IMR-90 (cell line): ENCODE results near the gene BCAS3. TPM values are rescaled to one million over a fixed set of nuclear protein-coding genes. Genes with fewer than 3 reads are reported as not detected.

Experiments used
- ATAC-seq: fragments of 200-7000 bp; cut with Tn5 transposase; 2 replicates; pipeline ENCODE4 v1.9.1; 2020; ENCODE audit warnings: low read depth, mild to moderate bottlenecking, moderate library complexity
- BruUV-seq: library from RNA; stranded (reverse); fragments of 400-500 nt; replicated peaks from 2 replicates; lab custom pipeline; 2021; lab: Mats Ljungman, UMichigan
- CTCF ChIA-PET: fragments of 300-600 bp; formaldehyde crosslinking; extraction: SDS; loops from one replicate; lab custom pipeline; 2021; ENCODE audit warnings: antibody characterized with exemption; lab: Yijun Ruan, JAX
- POLR2A ChIA-PET: fragments of 300-600 bp; sonication (Branson Sonifier 250); formaldehyde crosslinking; loops from one replicate; lab custom pipeline; 2022; ENCODE audit warnings: antibody characterized with exemption; ENCODE audit not compliant: unreplicated experiment; lab: Charles Lee
- DNase-seq: peaks from one replicate; pipeline ENCODE4 v3.0.0; 2013
- H2AFZ ChIP-seq: replicated peaks from 2 replicates; pipeline ENCODE3; 2013; ENCODE audit warnings: low read length, mild to moderate bottlenecking; ENCODE audit not compliant: poor library complexity
- H2AK5ac ChIP-seq: 2 replicates; pipeline ENCODE4 v1.6.1; 2013; ENCODE audit warnings: low read depth, low read length, inconsistent platforms
- H2AK9ac ChIP-seq: replicated peaks from 2 replicates; pipeline ENCODE3; 2013; ENCODE audit warnings: mild to moderate bottlenecking, low read depth, low read length, moderate library complexity; ENCODE audit not compliant: poor library complexity
- H2BK120ac ChIP-seq: 2 replicates; pipeline ENCODE4 v1.6.1; 2013; ENCODE audit warnings: low read depth, low read length, inconsistent platforms
- H2BK15ac ChIP-seq: 3 replicates; pipeline ENCODE4 v1.6.1; 2013; ENCODE audit warnings: low read depth, low read length, inconsistent platforms
- H2BK20ac ChIP-seq: 2 replicates; pipeline ENCODE4 v1.6.1; 2013; ENCODE audit warnings: low read depth, mild to moderate bottlenecking, inconsistent platforms, low read length, moderate library complexity
- H2BK5ac ChIP-seq: 2 replicates; pipeline ENCODE4 v1.6.1; 2013; ENCODE audit warnings: mild to moderate bottlenecking, low read depth, low read length, inconsistent platforms; ENCODE audit not compliant: poor library complexity, severe bottlenecking
- H3K14ac ChIP-seq: replicated peaks from 2 replicates; pipeline ENCODE4 v1.6.1; 2013; ENCODE audit warnings: low read depth, low read length, inconsistent platforms
- H3K18ac ChIP-seq: 2 replicates; pipeline ENCODE4 v1.6.1; 2013; ENCODE audit warnings: low read depth, low read length, control low read depth
- H3K23ac ChIP-seq: 2 replicates; pipeline ENCODE4 v1.6.1; 2013; ENCODE audit warnings: low read depth, low read length, inconsistent platforms
- H3K27ac ChIP-seq: 2 replicates; pipeline ENCODE4 v1.5.1; 2013; ENCODE audit warnings: mild to moderate bottlenecking, control low read depth, low read length; ENCODE audit not compliant: insufficient read depth
- H3K27me3 ChIP-seq: 2 replicates; pipeline ENCODE4 v1.6.1; 2013; ENCODE audit warnings: low read length; ENCODE audit not compliant: control insufficient read depth, insufficient read depth
- H3K36me3 ChIP-seq: 2 replicates; pipeline ENCODE4 v1.6.1; 2013; ENCODE audit warnings: low read length, mixed read lengths; ENCODE audit not compliant: control insufficient read depth, insufficient read depth
- H3K4ac ChIP-seq: 2 replicates; pipeline ENCODE4 v1.6.1; 2013; ENCODE audit warnings: low read depth, low read length, inconsistent platforms
- H3K4me1 ChIP-seq: 2 replicates; pipeline ENCODE4 v1.6.1; 2013; ENCODE audit warnings: low read length, mixed read lengths; ENCODE audit not compliant: control insufficient read depth, insufficient read depth
- H3K4me2 ChIP-seq: 2 replicates; pipeline ENCODE4 v1.6.1; 2013; ENCODE audit warnings: low read depth, mild to moderate bottlenecking, control low read depth, low read length, moderate library complexity
- H3K4me3 ChIP-seq: 2 replicates; pipeline ENCODE4 v1.5.1; 2013; ENCODE audit warnings: low read depth, mild to moderate bottlenecking, control low read depth, low read length, moderate library complexity; ENCODE audit not compliant: insufficient read depth
- H3K56ac ChIP-seq: 2 replicates; pipeline ENCODE4 v1.6.1; 2013; ENCODE audit warnings: low read length, inconsistent platforms; ENCODE audit not compliant: insufficient read depth; ENCODE audit errors: extremely low read depth
- H3K79me1 ChIP-seq, 2 experiments: 2 replicates each; pipeline ENCODE4 v1.6.1; 2013; ENCODE audit warnings: low read length in 2 of 2, inconsistent platforms in 1 of 2, low read depth in 1 of 2
- H3K9ac ChIP-seq: 2 replicates; pipeline ENCODE4 v1.6.1; 2013; ENCODE audit warnings: low read depth, low read length, control low read depth
- H3K9me1 ChIP-seq: 2 replicates; pipeline ENCODE4 v1.6.1; 2013; ENCODE audit warnings: low read length, inconsistent platforms; ENCODE audit not compliant: insufficient read depth
- H3K9me3 ChIP-seq: 2 replicates; pipeline ENCODE4 v1.6.1; 2013; ENCODE audit warnings: low read length; ENCODE audit not compliant: control insufficient read depth, insufficient read depth
- H4K20me1 ChIP-seq: 2 replicates; pipeline ENCODE4 v1.6.1; 2013; ENCODE audit warnings: low read length, inconsistent platforms; ENCODE audit not compliant: insufficient read depth
- H4K5ac ChIP-seq: 2 replicates; pipeline ENCODE4 v1.6.1; 2013; ENCODE audit warnings: mild to moderate bottlenecking, low read depth, low read length, control low read depth
- H4K8ac ChIP-seq, 2 experiments: 2 replicates each; pipeline ENCODE4 v1.6.1; 2013; ENCODE audit warnings: low read depth in 2 of 2, low read length in 2 of 2, control low read depth in 1 of 2, inconsistent platforms in 1 of 2
- H4K91ac ChIP-seq: 2 replicates; pipeline ENCODE4 v1.6.1; 2013; ENCODE audit warnings: low read depth, low read length, inconsistent platforms; ENCODE audit not compliant: insufficient read depth
- BHLHE40 ChIP-seq: fragments of 150-350 bp; IDR thresholded peaks from 2 replicates; pipeline ENCODE4 v1.6.1; 2016; ENCODE audit warnings: mild to moderate bottlenecking, low read depth, low read length
- FOS ChIP-seq: fragments of 150-350 bp; IDR thresholded peaks from 2 replicates; pipeline ENCODE4 v1.6.1; 2016; ENCODE audit warnings: low read depth, low read length
- MAZ ChIP-seq: IDR thresholded peaks from 2 replicates; pipeline ENCODE4 v1.6.1; 2012; ENCODE audit warnings: low read depth, mild to moderate bottlenecking, low read length, improper control_type of control experiment, moderate library complexity, borderline replicate concordance
- MXI1 ChIP-seq: IDR thresholded peaks from 2 replicates; pipeline ENCODE4 v1.6.1; 2012; ENCODE audit warnings: low read depth, mild to moderate bottlenecking, low read length, moderate library complexity, borderline replicate concordance
- NFE2L2 ChIP-seq: fragments of 150-350 bp; IDR thresholded peaks from 2 replicates; pipeline ENCODE4 v1.6.1; 2016; ENCODE audit warnings: low read depth, mild to moderate bottlenecking, low read length
- POLR2A ChIP-seq: IDR thresholded peaks from 2 replicates; pipeline ENCODE4 v1.6.1; 2012; ENCODE audit warnings: mild to moderate bottlenecking, low read depth, low read length
- SMC3 ChIP-seq: fragments of 150-350 bp; IDR thresholded peaks from 2 replicates; pipeline ENCODE4 v1.6.1; 2016; ENCODE audit warnings: low read depth, mild to moderate bottlenecking, antibody characterized with exemption, low read length, moderate library complexity
- WGBS, 2 experiments: methylation state at CpG; one replicate each; pipeline versions ENCODE4 v1.1.5 to v1.1.7; 2013; ENCODE audit warnings: missing lambda C conversion rate in 2 of 2; ENCODE audit not compliant: insufficient read length in 1 of 2; ENCODE audit errors: extremely low coverage in 2 of 2; 5-methylcytosine and 5-hydroxymethylcytosine counted together
- dilution Hi-C: fragments of 300-500 bp; cut with HindIII; formaldehyde crosslinking; loops from one replicate; pipeline ENCODE4 v1.14.3; 2018; ENCODE audit warnings: low sequenced_read_pairs; ENCODE audit not compliant: unreplicated experiment
- in situ Hi-C: fragments of 300-500 bp; cut with MboI; formaldehyde crosslinking; loops from 3 replicates; pipeline ENCODE4 v1.14.3; 2019; ENCODE audit warnings: low sequenced_read_pairs, inconsistent platforms, mixed read lengths
- intact Hi-C: fragments of 100-400 bp; cut with micrococcal nuclease; formaldehyde crosslinking; loops from 2 replicates; pipeline ENCODE4 v1.10.0; 2022
- polyA plus RNA-seq, 3 experiments: library from polyadenylated mRNA; depleted of rRNA; stranded (reverse); fragments of >200 nt; gene quantifications; 2 replicates each; pipeline ENCODE4 v1.2.3, GENCODE V29; 2012; ENCODE audit warnings: low replicate concordance in 1 of 3
- total RNA-seq: library from RNA; depleted of rRNA; stranded (reverse); fragments of >200 nt; gene quantifications from 2 replicates; pipeline ENCODE4 v1.2.3, GENCODE V29; 2012
- TF ChIP-seq, protein P1 (sequence below): conservative IDR thresholded peaks from 2 replicates; pipeline ENCODE4 v1.5.1; 2012; ENCODE audit warnings: mild to moderate bottlenecking, low read depth, low read length, improper control_type of control experiment
- TF ChIP-seq, protein P2 (sequence below): fragments of 150-350 bp; IDR thresholded peaks from 2 replicates; pipeline ENCODE4 v1.6.1; 2017; ENCODE audit warnings: mild to moderate bottlenecking, antibody characterized with exemption, low read length, low read depth

Gene BCAS3
- total and polyA plus RNA-seq, 2 of the 4 experiments (the other 2 are of a cell fraction) = 6.3 to 27.1 TPM

GRCh38 chr17:61351745-61352407 lies 674.2 kb downstream of the BCAS3 start:
- Histone ChIP-seq H2AFZ (no peak overlapping the region), H4K91ac (peak overlapping the region; percentile 54; the same call in 1 of the 2 replicates), H2BK20ac (peak overlapping the region; percentile 73; the same call in 1 of the 2 replicates), H2AK9ac (no peak overlapping the region), H4K8ac (peak overlapping the region; percentile 25 to 76; a peak in 3 of 4 replicates), H3K4me3 (no peak overlapping the region), H2BK120ac (peak overlapping the region; percentile 81), H3K9ac (no peak overlapping the region), H3K56ac (no peak overlapping the region), H2BK15ac (peak overlapping the region; percentile 76; the same call in 1 of the 3 replicates), H3K9me3 (no peaks in the 10 kb centered on the region), H3K27ac (no peak overlapping the region), H2AK5ac (peak overlapping the region; percentile 27; the same call in 1 of the 2 replicates), H3K23ac (peak overlapping the region; percentile 60), H4K20me1 (no peaks in the 10 kb centered on the region), H3K14ac (peak overlapping the region; percentile 74), H3K79me1 (no peaks in the 10 kb centered on the region), H3K9me1 (peaks cover 21% of the 10 kb centered on the region), H3K4me1 (peaks cover 20% of the 10 kb centered on the region), H3K4ac (peak overlapping the region; percentile 64), H3K36me3 (no peaks in the 10 kb centered on the region), H3K18ac (peak overlapping the region; percentile 93; the same call in 1 of the 2 replicates), H3K27me3 (no peaks in the 10 kb centered on the region), H4K5ac (peak overlapping the region; percentile 38; the same call in 1 of the 2 replicates), H2BK5ac (peak overlapping the region; percentile 55), H3K4me2 (no peak overlapping the region)
- dilution Hi-C loops = no loop called here
- no CpG with 5 or more reads among the region's 5 CpGs for WGBS, 2 experiments
- no peak for TF ChIP-seq NFE2L2
- TF ChIP-seq, protein P1, sequence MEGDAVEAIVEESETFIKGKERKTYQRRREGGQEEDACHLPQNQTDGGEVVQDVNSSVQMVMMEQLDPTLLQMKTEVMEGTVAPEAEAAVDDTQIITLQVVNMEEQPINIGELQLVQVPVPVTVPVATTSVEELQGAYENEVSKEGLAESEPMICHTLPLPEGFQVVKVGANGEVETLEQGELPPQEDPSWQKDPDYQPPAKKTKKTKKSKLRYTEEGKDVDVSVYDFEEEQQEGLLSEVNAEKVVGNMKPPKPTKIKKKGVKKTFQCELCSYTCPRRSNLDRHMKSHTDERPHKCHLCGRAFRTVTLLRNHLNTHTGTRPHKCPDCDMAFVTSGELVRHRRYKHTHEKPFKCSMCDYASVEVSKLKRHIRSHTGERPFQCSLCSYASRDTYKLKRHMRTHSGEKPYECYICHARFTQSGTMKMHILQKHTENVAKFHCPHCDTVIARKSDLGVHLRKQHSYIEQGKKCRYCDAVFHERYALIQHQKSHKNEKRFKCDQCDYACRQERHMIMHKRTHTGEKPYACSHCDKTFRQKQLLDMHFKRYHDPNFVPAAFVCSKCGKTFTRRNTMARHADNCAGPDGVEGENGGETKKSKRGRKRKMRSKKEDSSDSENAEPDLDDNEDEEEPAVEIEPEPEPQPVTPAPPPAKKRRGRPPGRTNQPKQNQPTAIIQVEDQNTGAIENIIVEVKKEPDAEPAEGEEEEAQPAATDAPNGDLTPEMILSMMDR = no peak
- TF ChIP-seq, protein P2, sequence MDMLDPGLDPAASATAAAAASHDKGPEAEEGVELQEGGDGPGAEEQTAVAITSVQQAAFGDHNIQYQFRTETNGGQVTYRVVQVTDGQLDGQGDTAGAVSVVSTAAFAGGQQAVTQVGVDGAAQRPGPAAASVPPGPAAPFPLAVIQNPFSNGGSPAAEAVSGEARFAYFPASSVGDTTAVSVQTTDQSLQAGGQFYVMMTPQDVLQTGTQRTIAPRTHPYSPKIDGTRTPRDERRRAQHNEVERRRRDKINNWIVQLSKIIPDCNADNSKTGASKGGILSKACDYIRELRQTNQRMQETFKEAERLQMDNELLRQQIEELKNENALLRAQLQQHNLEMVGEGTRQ = no peak
- TF ChIP-seq FOS = no peak
- no peak for TF ChIP-seq MAZ
- TF ChIP-seq POLR2A = no peak
- TF ChIP-seq MXI1 = no peak
- no peak for TF ChIP-seq BHLHE40
- no peak for TF ChIP-seq SMC3
- no TSS peak for BruUV-seq
- peak; percentile 50; the same call in 1 of the 2 replicates for ATAC-seq
- intact Hi-C loops = no loop called here
- in situ Hi-C loops = no loop called here
- DNase-seq = peak; percentile 56
- POLR2A ChIA-PET = no interaction called here
- CTCF ChIA-PET = interaction anchor here (0.6 to 1.1 kb wide), 2 partner anchors 213 to 379 kb away, joined by 3 read pairs; no protein-coding TSS in a partner anchor
